ENCODE results near the gene ATP2C2.
"Not testable (repeated sequence)": the region's sequence is repeated elsewhere in the genome, so short reads cannot be mapped to it uniquely, and the experiment has no call there.

Gene ATP2C2

GRCh38 chr16:84420556-84420955 is 52.2 kb downstream of the ATP2C2 start:
- not testable (repeated sequence) for DNase-seq (ENCODE audit: low spot score)

GRCh38 chr16:84421081-84421937 is 53.0 kb downstream of the ATP2C2 start:
- no peak for DNase-seq (ENCODE audit: low spot score)

GRCh38 chr16:84421938-84422220 is 53.5 kb downstream of the ATP2C2 start:
- no peak for DNase-seq (ENCODE audit: low spot score)

GRCh38 chr16:84423416-84423837 is 55.1 kb downstream of the ATP2C2 start:
- DNase-seq (ENCODE audit: low spot score): peak; percentile 50

GRCh38 chr16:84425696-84426095 is 57.4 kb downstream of the ATP2C2 start:
- DNase-seq (ENCODE audit: low spot score): no peak

GRCh38 chr16:84426804-84427203 is 58.5 kb downstream of the ATP2C2 start:
- no peak for DNase-seq (ENCODE audit: low spot score)

- no peak for DNase-seq (ENCODE audit: low spot score)
Observed at GRCh38 chr16:84427553-84427952, 59.2 kb downstream of the ATP2C2 start.

- DNase-seq (ENCODE audit: low spot score): no peak
Observed at GRCh38 chr16:84430860-84431259, 62.5 kb downstream of the ATP2C2 start.

- no peak for DNase-seq (ENCODE audit: low spot score)
Observed at GRCh38 chr16:84434800-84435199, 66.5 kb downstream of the ATP2C2 start.

GRCh38 chr16:84436196-84436595 is 67.9 kb downstream of the ATP2C2 start:
- DNase-seq (ENCODE audit: low spot score): no peak

GRCh38 chr16:84438971-84439696 is 70.8 kb downstream of the ATP2C2 start:
- no peak for DNase-seq (ENCODE audit: low spot score)

GRCh38 chr16:84442416-84443145 is 74.2 kb downstream of the ATP2C2 start:
- DNase-seq (ENCODE audit: low spot score): no peak

GRCh38 chr16:84443166-84443802 is 74.9 kb downstream of the ATP2C2 start:
- no peak for DNase-seq (ENCODE audit: low spot score)

- no peak for DNase-seq (ENCODE audit: low spot score)
Observed at GRCh38 chr16:84444476-84444875, 76.1 kb downstream of the ATP2C2 start.

GRCh38 chr16:84446084-84446483 is 77.7 kb downstream of the ATP2C2 start:
- DNase-seq (ENCODE audit: low spot score): no peak

GRCh38 chr16:84446596-84447392 is 78.5 kb downstream of the ATP2C2 start:
- no peak for DNase-seq (ENCODE audit: low spot score)

- DNase-seq (ENCODE audit: low spot score): no peak
Observed at GRCh38 chr16:84448444-84448843, 80.1 kb downstream of the ATP2C2 start.

- DNase-seq (ENCODE audit: low spot score): no peak
Observed at GRCh38 chr16:84449156-84450140, 81.1 kb downstream of the ATP2C2 start.

GRCh38 chr16:84450176-84450865 is 82.0 kb downstream of the ATP2C2 start:
- no peak for DNase-seq (ENCODE audit: low spot score)
